GM13976 (cell line): ENCODE measurements around the gene TTYH3.

Experiments
- DNase-seq: peaks from one replicate; pipeline ENCODE4 v3.0.0; 2012; ENCODE audit warnings: low spot score
- CTCF ChIP-seq: IDR thresholded peaks from 2 replicates; pipeline ENCODE4 v1.5.1; 2012; ENCODE audit warnings: borderline replicate concordance, mild to moderate bottlenecking; ENCODE audit not compliant: insufficient read depth; ENCODE audit errors: extremely low read depth, missing control alignments, control extremely low read depth
- in situ Hi-C: fragments of 300-500 bp; cut with MboI; formaldehyde crosslinking; loops from one replicate; pipeline ENCODE4 v1.12.0; 2022; ENCODE audit warnings: low sequenced_read_pairs, mixed read lengths, inconsistent platforms; ENCODE audit not compliant: unreplicated experiment

TTYH3 gene

GRCh38 chr7:2707481-2707880 lies 75.7 kb downstream of the TTYH3 start:
- in situ Hi-C loops, result loop anchor here (5.0 kb wide), 1 partner anchor 35 kb away; no protein-coding TSS in a partner anchor

GRCh38 chr7:2708041-2708440 lies 76.3 kb downstream of the TTYH3 start:
- in situ Hi-C loops, result loop anchor here (5.0 kb wide), 1 partner anchor 36 kb away; no protein-coding TSS in a partner anchor

More at GRCh38 chr7:2707481-2707880, 75.7 kb downstream of the TTYH3 start:
- no peak for DNase-seq
- TF ChIP-seq CTCF, result no peak

GRCh38 chr7:2708547-2709310 lies 76.9 kb downstream of the TTYH3 start:
- DNase-seq, result no peak
- TF ChIP-seq CTCF, result no peak
- in situ Hi-C loops, result loop anchor here (5.0 kb wide), 1 partner anchor 36 kb away; no protein-coding TSS in a partner anchor

More at GRCh38 chr7:2708041-2708440, 76.3 kb downstream of the TTYH3 start:
- no peak for DNase-seq
- no peak for TF ChIP-seq CTCF

- peak; percentile 91 for DNase-seq
- in situ Hi-C loops, result loop anchor here (5.0 kb wide), 1 partner anchor 37 kb away; no protein-coding TSS in a partner anchor
Observed at GRCh38 chr7:2709553-2710285, 77.9 kb downstream of the TTYH3 start.

GRCh38 chr7:2710286-2710655 lies 78.5 kb downstream of the TTYH3 start:
- peak; percentile 83 for DNase-seq
- no peak for TF ChIP-seq CTCF
- in situ Hi-C loops, result no loop called here

More at GRCh38 chr7:2709553-2710285, 77.9 kb downstream of the TTYH3 start:
- peak; percentile 99 for TF ChIP-seq CTCF

- no peak for TF ChIP-seq CTCF
- DNase-seq, result peak; percentile 64
- in situ Hi-C loops, result no loop called here
Observed at GRCh38 chr7:2710901-2711551, 79.2 kb downstream of the TTYH3 start.
